Ishikawa (cell line): ENCODE data around the gene PCDHGA6.

ENCODE experiments used
- CEBPB ChIP-seq: IDR thresholded peaks from 2 replicates; pipeline ENCODE4 v1.6.1; 2012
- CREB1 ChIP-seq: IDR thresholded peaks from 2 replicates; pipeline ENCODE4 v1.6.1; 2012; ENCODE audit warnings: low read depth
- EGR1 ChIP-seq: IDR thresholded peaks from 2 replicates; pipeline ENCODE4 v1.6.1; 2012
- EP300 ChIP-seq: IDR thresholded peaks from 2 replicates; pipeline ENCODE4 v1.6.1; 2012; ENCODE audit warnings: borderline replicate concordance
- FOXM1 ChIP-seq: IDR thresholded peaks from 2 replicates; pipeline ENCODE4 v1.6.1; 2012; ENCODE audit warnings: low read depth, borderline replicate concordance
- MAX ChIP-seq: IDR thresholded peaks from 2 replicates; pipeline ENCODE4 v1.6.1; 2012
- NFIC ChIP-seq: IDR thresholded peaks from 2 replicates; pipeline ENCODE4 v1.6.1; 2012
- RAD21 ChIP-seq: IDR thresholded peaks from 2 replicates; pipeline ENCODE4 v1.6.1; 2012; ENCODE audit warnings: low read depth
- REST ChIP-seq: IDR thresholded peaks from 2 replicates; pipeline ENCODE4 v1.6.1; 2012; ENCODE audit warnings: low read depth, mild to moderate bottlenecking
- TAF1 ChIP-seq: IDR thresholded peaks from 2 replicates; pipeline ENCODE4 v1.6.1; 2012; ENCODE audit warnings: low read depth, mild to moderate bottlenecking
- TCF12 ChIP-seq: IDR thresholded peaks from 2 replicates; pipeline ENCODE4 v1.6.1; 2012; ENCODE audit warnings: low read depth
- TEAD4 ChIP-seq: IDR thresholded peaks from 2 replicates; pipeline ENCODE4 v1.6.1; 2012
- YY1 ChIP-seq: IDR thresholded peaks from 2 replicates; pipeline ENCODE4 v1.6.1; 2012; ENCODE audit warnings: low read depth
- ZBTB7A ChIP-seq: IDR thresholded peaks from 2 replicates; pipeline ENCODE4 v1.6.1; 2012; ENCODE audit warnings: low read depth
- TF ChIP-seq, protein P1 (sequence below): IDR thresholded peaks from 2 replicates; pipeline ENCODE4 v1.6.1; 2012

The PCDHGA6 gene

DNA sequence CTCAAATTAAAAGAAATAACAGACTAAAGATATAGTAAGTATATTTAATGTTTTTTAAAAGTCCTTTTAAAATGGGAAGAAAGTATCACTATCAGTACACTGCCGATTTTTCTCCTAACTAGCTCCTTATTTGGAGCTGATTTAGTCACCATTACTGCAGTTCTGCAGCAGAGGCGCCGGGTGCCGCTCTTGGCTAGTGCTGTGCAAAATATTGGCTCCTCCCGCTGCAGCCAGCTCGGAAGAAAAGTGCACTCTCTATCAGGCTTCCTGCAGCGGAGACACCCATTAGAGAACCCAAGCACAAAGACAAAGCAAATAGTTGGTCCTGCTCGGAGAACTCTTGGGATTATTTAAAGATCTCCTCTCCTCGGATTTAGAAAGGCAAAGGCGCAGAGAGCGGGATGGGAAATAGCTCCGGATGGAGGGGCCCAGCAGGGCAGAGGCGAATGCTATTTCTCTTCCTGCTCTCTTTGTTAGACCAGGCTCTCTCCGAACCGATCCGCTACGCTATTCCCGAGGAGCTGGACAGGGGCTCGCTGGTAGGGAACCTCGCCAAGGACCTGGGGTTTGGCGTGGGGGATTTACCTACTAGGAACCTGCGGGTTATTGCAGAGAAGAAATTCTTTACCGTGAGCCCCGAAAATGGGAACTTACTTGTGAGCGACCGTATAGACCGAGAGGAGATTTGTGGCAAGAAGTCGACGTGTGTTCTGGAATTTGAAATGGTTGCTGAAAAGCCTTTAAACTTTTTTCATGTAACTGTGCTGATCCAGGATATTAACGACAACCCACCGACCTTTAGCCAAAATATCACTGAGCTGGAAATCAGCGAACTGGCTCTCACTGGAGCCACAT lies 3.5 kb upstream of the PCDHGA6 start, which contains the start of gene PCDHGB3:
Gene PCDHGB3, plus strand, starts transcription at position 249 of the 855 bp plus-strand sequence. Its CDS starts 153 bp downstream, at position 402.
- TF ChIP-seq RAD21 (peak; percentile 22; the same call in 1 of the 2 replicates), TCF12 (no peak), YY1 (no peak)

DNA sequence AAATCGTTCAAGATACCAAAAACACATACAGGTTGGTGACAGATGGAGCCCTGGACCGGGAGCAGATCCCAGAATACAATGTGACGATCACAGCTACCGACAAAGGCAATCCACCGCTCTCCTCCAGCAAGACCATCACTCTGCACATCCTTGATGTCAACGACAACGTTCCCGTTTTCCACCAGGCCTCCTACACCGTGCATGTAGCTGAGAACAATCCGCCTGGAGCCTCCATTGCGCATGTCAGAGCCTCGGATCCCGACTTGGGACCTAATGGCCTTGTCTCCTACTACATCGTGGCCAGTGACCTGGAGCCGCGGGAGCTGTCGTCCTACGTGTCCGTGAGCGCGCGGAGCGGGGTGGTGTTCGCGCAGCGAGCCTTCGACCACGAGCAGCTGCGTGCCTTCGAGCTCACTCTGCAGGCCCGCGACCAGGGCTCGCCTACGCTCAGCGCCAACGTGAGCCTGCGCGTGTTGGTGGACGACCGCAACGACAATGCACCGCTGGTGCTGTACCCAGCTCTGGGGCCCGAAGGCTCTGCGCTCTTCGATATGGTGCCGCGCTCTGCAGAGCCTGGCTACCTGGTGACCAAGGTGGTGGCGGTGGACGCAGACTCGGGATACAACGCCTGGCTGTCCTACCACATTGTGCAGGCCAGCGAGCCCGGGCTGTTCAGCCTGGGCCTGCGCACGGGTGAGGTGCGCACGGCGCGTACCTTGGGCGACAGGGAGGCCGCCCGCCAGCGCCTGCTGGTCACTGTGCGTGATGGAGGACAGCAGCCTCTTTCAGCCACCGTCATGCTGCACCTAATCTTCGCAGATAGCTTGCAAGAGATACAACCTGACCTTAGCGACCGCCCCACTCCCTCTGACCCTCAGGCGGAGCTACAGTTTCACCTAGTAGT lies 1.9 kb upstream of the PCDHGA6 start:
- TF ChIP-seq CEBPB = no peak

DNA sequence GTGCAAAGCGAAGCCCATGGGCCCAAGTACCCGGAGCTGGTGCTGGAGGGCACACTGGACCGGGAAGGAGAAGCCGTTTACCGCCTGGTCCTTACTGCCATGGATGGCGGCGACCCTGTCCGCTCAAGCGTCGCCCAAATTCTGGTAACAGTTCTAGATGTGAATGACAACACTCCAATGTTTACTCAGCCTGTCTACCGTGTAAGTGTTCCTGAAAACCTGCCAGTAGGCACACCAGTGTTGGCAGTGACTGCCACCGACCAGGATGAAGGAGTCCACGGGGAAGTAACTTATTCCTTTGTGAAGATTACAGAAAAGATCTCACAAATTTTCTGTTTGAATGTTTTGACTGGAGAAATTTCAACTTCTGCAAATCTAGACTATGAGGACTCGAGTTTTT lies 936 bp downstream of the PCDHGA6 start:
- TF ChIP-seq CREB1 (no peak), EGR1 (no peak), RAD21 (no peak), TAF1 (no peak), YY1 (no peak), REST (no peak), TCF12 (no peak), CEBPB (no peak), FOXM1 (no peak), MAX (no peak), NFIC (no peak), ZBTB7A (no peak), TEAD4 (no peak), EP300 (no peak)
- TF ChIP-seq, protein P1, sequence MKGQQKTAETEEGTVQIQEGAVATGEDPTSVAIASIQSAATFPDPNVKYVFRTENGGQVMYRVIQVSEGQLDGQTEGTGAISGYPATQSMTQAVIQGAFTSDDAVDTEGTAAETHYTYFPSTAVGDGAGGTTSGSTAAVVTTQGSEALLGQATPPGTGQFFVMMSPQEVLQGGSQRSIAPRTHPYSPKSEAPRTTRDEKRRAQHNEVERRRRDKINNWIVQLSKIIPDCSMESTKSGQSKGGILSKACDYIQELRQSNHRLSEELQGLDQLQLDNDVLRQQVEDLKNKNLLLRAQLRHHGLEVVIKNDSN = no peak

- TF ChIP-seq CREB1 (no peak), TEAD4 (no peak), MAX (no peak), YY1 (no peak), TAF1 (no peak), ZBTB7A (no peak)
- TF ChIP-seq, protein P1 = no peak
Observed at GRCh38 chr5:141382469-141383294, 9.0 kb downstream of the PCDHGA6 start, which contains the start of gene PCDHGA7. TSS of gene PCDHGA7 (plus strand) at chr5:141382742. CDS start at chr5:141382900, 158 bp downstream.

GRCh38 chr5:141383345-141383744 lies 9.7 kb downstream of the PCDHGA6 start:
- TF ChIP-seq TAF1 = no peak
- TF ChIP-seq RAD21 = no peak
- TF ChIP-seq ZBTB7A = no peak
- TF ChIP-seq MAX = no peak
- no peak for TF ChIP-seq TEAD4
- TF ChIP-seq NFIC = no peak
- no peak for TF ChIP-seq REST
- no peak for TF ChIP-seq CEBPB
- no peak for TF ChIP-seq FOXM1
- no peak for TF ChIP-seq CREB1
- TF ChIP-seq EP300 = no peak
